Fibroblast of lung (primary cell): ENCODE data around the gene ZNF275.

Source experiments
- EZH2 ChIP-seq: IDR thresholded peaks from 2 replicates; pipeline ENCODE4 v1.5.1; 2012; ENCODE audit warnings: low read length, control low read depth, mild to moderate bottlenecking; ENCODE audit errors: missing control alignments
- TF ChIP-seq, protein P1 (sequence below), 2 donors: IDR thresholded peaks in 1 of 2; conservative IDR thresholded peaks in 1 of 2; 1 replicate in 1 of 2; 2 replicates in 1 of 2; pipeline ENCODE4 v1.5.1; 2011 to 2012; ENCODE audit warnings: low read length in 2 of 2, control low read depth in 1 of 2, inconsistent platforms in 1 of 2, low read depth in 1 of 2, mild to moderate bottlenecking in 1 of 2

DNA sequence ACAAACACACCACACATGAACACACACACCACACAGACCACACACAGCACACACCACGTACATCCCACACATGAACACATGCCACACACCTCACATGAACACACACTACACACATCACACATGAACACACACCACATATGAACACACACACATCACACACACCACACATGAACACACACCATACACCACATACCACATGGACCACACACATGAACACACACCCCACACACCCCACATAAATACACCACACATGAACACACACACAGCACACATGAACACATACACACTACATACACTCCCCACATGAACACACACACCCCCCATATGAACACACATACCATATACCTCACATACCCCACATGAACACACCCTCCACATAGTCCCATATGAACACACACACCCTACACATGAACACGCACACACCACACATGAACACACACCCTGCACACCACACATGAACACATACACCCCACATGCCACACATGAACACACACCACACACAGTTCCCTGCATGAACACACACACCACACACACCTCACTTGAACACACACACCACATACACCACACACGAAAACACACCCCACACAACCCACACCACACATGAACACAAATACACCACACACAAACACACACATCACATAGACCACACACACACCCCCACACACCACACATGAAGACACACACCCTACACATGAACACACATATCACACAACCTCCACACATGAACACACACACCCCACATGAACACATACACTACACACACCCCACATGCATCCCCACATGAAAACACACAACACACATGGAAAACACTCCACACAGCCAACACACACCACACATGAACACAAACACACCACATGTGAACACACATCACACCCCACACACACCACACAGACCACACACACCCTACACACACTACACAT, 48.9 kb downstream of the ZNF275 start:
- TF ChIP-seq, protein P1, sequence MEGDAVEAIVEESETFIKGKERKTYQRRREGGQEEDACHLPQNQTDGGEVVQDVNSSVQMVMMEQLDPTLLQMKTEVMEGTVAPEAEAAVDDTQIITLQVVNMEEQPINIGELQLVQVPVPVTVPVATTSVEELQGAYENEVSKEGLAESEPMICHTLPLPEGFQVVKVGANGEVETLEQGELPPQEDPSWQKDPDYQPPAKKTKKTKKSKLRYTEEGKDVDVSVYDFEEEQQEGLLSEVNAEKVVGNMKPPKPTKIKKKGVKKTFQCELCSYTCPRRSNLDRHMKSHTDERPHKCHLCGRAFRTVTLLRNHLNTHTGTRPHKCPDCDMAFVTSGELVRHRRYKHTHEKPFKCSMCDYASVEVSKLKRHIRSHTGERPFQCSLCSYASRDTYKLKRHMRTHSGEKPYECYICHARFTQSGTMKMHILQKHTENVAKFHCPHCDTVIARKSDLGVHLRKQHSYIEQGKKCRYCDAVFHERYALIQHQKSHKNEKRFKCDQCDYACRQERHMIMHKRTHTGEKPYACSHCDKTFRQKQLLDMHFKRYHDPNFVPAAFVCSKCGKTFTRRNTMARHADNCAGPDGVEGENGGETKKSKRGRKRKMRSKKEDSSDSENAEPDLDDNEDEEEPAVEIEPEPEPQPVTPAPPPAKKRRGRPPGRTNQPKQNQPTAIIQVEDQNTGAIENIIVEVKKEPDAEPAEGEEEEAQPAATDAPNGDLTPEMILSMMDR (conservative IDR thresholded peaks at IDR 0.05 in 1 of 2, IDR thresholded peaks at IDR 0.05 in 1 of 2; ENCODE audit: low read depth in 1 of 2, low read length in 2 of 2) = no peak
- no peak for TF ChIP-seq EZH2
